Activated CD4-positive, alpha-beta T cell treated with anti-CD3 and anti-CD28 coated beads, Interleukin-2, amount 50 U/mL, for 24 hours (primary cell): ENCODE results near the gene KCNMB1.

Experiments used
- DNase-seq, 2 donors: peaks; one replicate each; pipeline ENCODE4 v3.0.0-alpha.2; 2020; ENCODE audit warnings: low read depth in 1 of 2, low spot score in 1 of 2

Gene KCNMB1

DNA sequence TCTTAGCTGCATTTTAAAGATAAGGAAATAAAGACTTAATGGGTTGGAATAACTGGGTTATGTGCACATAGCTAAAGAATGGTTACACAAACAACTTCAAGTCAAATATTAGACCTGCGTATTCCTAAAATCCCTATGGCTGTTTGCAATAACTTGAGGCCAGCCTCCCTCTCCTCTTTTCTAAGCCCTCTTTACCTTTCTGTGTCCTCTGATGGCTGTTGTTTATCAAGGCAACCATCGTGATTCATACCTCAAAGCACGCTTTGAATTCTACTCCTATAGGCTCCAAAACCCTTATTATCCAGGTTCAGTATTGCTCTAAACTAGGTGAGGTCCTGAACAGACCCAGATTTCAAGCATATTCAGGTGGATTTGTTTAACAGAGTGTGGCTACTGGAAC, 46.0 kb downstream of the KCNMB1 start:
- DNase-seq = no peak

- no peak for DNase-seq
These were observed 46.9 kb downstream of the KCNMB1 start for GRCh38 chr5:170342153-170342725.

DNA sequence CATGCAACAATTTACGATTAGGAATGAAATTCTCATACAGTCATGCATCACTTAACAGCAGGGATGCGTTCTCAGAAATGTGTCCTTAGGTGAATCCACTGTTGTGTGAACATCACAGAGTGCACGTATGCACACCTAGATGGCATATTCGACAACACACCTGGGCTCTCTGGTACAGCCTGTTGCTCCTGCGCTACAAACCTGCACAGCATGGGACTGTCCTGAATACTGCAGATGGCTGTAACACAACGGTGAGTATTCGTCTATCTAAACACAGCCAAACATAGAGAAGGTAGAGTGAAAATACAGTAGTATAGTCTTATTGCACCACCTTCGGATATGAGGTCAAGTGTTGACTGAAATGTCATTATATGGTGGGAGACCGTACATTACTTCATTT, 47.6 kb downstream of the KCNMB1 start:
- DNase-seq = no peak

GRCh38 chr5:170339780-170340167, 49.4 kb downstream of the KCNMB1 start:
- DNase-seq = no peak

- peak; percentile 25 to 66 for DNase-seq
These were observed 50.0 kb downstream of the KCNMB1 start for GRCh38 chr5:170338933-170339779.

GRCh38 chr5:170338291-170338690, 50.9 kb downstream of the KCNMB1 start:
- no peak for DNase-seq

- DNase-seq = no peak
These were observed 52.0 kb downstream of the KCNMB1 start for GRCh38 chr5:170337045-170337733.

DNA sequence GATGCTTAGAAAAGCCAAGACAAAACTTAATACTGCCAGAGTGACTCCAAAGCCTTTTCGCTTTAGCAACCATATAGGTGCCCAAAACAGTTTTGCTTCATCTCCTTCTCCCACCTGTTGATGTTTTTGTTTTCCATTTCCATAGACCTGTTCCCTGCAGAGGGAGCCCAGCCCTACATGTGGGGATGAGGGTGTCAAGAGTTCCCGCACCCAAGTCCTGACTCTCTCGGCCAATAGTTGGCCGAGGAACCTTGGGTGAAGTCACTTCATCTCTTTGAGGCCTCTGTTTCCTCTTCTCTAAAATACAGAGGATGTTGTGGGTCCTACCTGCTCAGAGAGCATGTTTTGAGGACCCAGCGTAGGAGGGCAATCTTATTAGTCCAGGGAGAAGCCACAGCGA, 53.1 kb downstream of the KCNMB1 start:
- DNase-seq = no peak

GRCh38 chr5:170334626-170335025, 54.5 kb downstream of the KCNMB1 start:
- peak in 1 of 2 donors; percentile 21 for DNase-seq

DNA sequence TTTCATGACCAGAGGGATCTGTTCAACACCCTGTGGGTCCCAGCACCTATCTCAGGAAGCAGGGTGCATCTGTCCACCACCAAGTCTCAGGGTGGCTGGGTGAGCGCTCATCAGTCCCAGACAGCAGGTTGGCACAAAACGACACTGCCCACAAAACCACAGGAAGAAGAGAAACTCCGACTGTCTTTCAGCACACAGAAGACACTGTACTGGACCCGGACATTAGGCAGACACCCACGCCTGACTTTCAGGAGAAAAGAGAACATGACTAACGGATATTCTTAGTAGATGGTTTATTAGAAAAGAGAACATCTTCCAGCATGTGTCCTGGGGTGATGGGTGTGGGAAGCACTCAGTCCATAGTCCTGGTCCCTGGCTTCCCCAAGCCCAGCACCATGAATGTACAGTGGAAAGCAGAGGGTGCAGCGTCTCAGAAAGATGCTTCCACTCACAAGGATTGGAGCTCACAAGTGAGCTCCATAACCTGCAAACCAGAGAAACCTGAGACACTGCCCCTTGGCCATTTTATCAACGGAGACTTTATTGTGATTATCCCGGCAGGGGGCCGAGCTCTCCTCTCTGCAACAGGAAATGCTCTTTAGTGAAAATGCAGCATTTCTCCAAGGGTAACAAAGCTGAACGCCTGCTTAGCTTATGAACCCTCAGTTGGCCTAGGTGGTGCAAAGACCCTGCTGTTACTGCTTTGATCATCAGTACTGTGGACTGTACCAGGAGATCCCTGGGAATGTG, 55.8 kb downstream of the KCNMB1 start:
- DNase-seq = peak; percentile 16 to 67

GRCh38 chr5:170332058-170332457, 57.1 kb downstream of the KCNMB1 start:
- no peak for DNase-seq

DNA sequence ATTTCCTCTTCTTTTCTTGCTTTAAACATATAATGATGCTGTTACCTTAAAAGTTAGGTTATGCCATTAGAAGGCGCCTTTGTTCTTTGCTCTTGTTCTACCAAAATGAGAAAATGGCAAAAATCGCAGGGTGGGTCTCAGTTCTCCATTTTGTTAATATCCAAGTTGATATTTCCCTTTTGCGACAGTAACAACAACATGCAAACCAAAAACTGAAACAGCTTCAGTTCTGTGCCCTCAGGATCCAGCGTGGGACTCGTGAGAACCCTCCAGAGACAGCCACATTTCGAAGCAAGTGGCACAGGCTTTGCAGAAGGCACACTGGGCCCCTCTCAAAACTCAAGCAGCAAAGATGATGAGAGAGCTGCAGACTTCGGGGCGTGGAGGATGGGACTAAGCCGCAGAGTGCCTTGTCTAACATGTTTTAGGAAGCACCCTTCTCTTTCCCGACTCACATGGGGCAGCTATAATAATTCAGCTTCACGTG, 58.6 kb downstream of the KCNMB1 start:
- no peak for DNase-seq

DNA sequence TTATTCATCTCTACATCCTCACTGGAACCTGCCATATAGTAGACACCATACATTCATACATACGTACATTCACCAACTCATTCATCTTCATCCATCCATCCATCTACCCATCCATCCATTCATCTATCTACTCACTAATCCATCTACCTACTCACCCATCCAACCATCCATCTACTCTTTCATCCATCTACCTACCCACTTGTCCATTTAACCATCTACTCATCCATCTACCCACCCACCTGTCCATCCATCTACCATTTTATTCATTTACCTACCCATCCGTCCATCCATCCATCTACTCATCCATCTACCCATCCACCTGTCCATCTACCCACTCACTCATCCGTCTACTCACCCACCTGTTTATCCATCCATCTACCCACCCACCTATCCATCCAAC, 59.6 kb downstream of the KCNMB1 start:
- DNase-seq = no peak

- DNase-seq = no peak
These were observed 61.3 kb downstream of the KCNMB1 start for GRCh38 chr5:170327829-170328228.

DNA sequence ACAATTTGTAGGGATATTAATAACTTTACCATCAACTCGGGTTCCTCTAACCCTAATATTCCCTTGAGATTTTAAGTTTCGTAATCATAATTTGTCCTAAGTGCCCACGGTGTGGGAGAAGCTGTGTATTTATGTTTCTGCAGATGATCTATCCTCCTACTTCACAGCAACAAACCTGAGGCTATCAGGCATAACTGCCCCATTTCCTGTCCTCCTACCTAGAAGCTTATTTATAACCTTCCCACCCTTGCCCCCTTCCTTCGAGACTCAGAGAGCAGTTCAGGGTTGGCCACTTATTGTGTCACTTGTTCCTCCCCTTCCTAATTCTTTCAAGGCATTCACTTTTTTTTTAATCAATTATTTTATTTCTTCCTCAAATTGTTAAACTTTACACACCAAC, 62.0 kb downstream of the KCNMB1 start:
- no peak for DNase-seq
